Measurements from ENCODE around the gene FAM43A.

The FAM43A gene

DNA sequence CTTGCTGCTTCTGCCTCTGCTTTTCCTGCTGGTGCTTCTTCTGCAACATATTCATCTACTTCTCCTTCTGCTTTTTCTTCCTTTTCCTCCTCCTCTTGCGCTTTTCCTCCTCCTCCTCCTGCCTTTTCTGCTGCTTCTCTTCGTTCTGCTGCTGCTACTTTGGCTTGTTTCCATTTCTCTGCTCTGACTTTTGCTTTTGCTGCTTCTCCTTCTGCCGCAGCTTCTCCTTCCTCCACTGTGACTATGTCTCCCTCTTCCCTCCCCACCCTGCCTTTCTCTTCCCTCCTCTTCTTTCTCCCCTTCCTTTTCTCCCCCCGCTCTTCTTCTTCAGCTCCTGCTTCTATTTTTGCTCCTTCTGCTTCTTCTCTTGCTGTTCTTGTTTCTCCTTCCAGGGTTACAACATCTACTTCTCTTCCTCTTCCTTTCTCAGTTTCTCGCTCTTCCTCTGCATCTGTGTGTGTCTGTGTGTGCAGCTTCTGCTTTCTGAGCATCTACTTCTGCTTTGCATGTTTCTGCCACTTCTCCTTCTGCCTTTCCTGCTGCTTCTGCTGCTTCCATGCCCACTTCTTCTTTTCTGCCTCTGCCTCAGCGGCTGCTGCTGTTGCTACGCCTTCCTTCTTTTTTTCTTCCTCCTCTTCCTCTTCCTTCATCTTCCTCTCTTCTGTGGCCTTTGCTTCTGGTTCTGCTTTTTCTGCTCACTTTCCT, 51.4 kb downstream of the FAM43A start:
- Histone ChIP-seq H3K4me1 (ENCODE audit: control extremely low read depth in 1 of 4, control insufficient read depth in 4 of 4, insufficient read depth in 4 of 4, low read length in 3 of 4) (peaks cover 2 to 42% (median 22%) of the 10 kb centered on the region in 4 experiments), H3K27ac (ENCODE audit: insufficient read depth in 1 of 2, low read depth in 1 of 2, low read length in 2 of 2, poor library complexity in 1 of 2, severe bottlenecking in 2 of 2) (peak overlapping the region in 1 of 2 experiments; percentile 27), H3K4me3 (ENCODE audit: control insufficient read depth in 1 of 7, extremely low read depth in 1 of 7, insufficient read depth in 4 of 7, low read depth in 2 of 7, low read length in 6 of 7) (peak overlapping the region in 2 of 7 experiments; percentile 23 to 38), H3K36me3 (ENCODE audit: control insufficient read depth in 4 of 4, insufficient read depth in 4 of 4, low read length in 3 of 4) (no peaks in the 10 kb centered on the region), H3K9me3 (ENCODE audit: control extremely low read depth in 1 of 5, control insufficient read depth in 4 of 5, insufficient read depth in 2 of 5, low read depth in 1 of 5, low read length in 4 of 5) (peaks cover 0 to 1% (median 0%) of the 10 kb centered on the region in 5 experiments), H3K27me3 (replicated peaks in 2 of 5; ENCODE audit: control insufficient read depth in 4 of 5, insufficient read depth in 5 of 5, low read length in 4 of 5) (no peaks in the 10 kb centered on the region)
- peak; percentile 88 to 99 (median 97) for DNase-seq
- ChIA-PET POLR2A (interaction anchor here (0.8 to 1.6 kb wide), 3 partner anchors 32 to 49 kb away, joined by 3 to 6 read pairs (median 5); no protein-coding TSS in a partner anchor), CTCF (interaction anchor here (0.6 to 1.4 kb wide), 6 partner anchors 13 to 782 kb away, joined by 3 to 6 read pairs (median 3); partner anchors contain the start of gene LSG1)
- WGBS (ENCODE audit: insufficient coverage): 5% methylated on average over 6 of the region's 7 CpGs
